ENCODE results near the gene GPR153. TPM values are rescaled to one million over a fixed set of nuclear protein-coding genes. Genes with fewer than 3 reads are reported as not detected.

Gene GPR153
- total RNA-seq, 3 donors from 2014 or later (not counting 1 experiment from before 2014, with no cell fraction given), result 8.5 to 9.7 (median 8.7) TPM

- TF ChIP-seq CTCF (IDR thresholded peaks at IDR 0.05), result no peak
- peaks cover 9% of the 10 kb centered on the region for H3K36me3 Mint-ChIP-seq
- WGBS (ENCODE audit: insufficient coverage), result 1% methylated on average over 31 of the region's 31 CpGs
- H3K27me3 Mint-ChIP-seq (ENCODE audit: low read depth in 2 of 2), result no peaks in the 10 kb centered on the region
- intact Hi-C loops (cut with micrococcal nuclease), result no loop called here
- H3K27ac Mint-ChIP-seq, result peak overlapping the region; percentile 70 to 91
- Histone ChIP-seq H3K4me3 (ENCODE audit: low read length) (peak overlapping the region; percentile 82), H3K9me3 (ENCODE audit: control insufficient read depth, insufficient read depth, low read length) (no peaks in the 10 kb centered on the region), H3K27ac (ENCODE audit: low read length) (peak overlapping the region; percentile 60), H3K27me3 (ENCODE audit: control insufficient read depth, insufficient read depth, low read length) (no peaks in the 10 kb centered on the region), H3K36me3 (ENCODE audit: control insufficient read depth, insufficient read depth, low read length) (peaks cover 24% of the 10 kb centered on the region), H3K4me1 (ENCODE audit: control insufficient read depth, insufficient read depth, low read length) (peaks cover 22% of the 10 kb centered on the region)
- H3K9me3 Mint-ChIP-seq, result no peaks in the 10 kb centered on the region
- H3K4me1 Mint-ChIP-seq, result peaks cover 41 to 52% of the 10 kb centered on the region in 2 donors
- peak overlapping the region; percentile 87 for H3K4me3 Mint-ChIP-seq
- ATAC-seq (peak; percentile 23 to 43 (median 24)), DNase-seq (peak in 1 of 2 donors; percentile 47)
Observed at GRCh38 chr1:6198646-6199297, 62.1 kb downstream of the GPR153 start.

- Mint-ChIP-seq H3K36me3 (peaks cover 12% of the 10 kb centered on the region), H3K27ac (peak overlapping the region; percentile 70 to 91), H3K4me1 (peaks cover 41 to 52% of the 10 kb centered on the region in 2 donors), H3K27me3 (ENCODE audit: low read depth in 2 of 2) (no peaks in the 10 kb centered on the region), H3K9me3 (no peaks in the 10 kb centered on the region), H3K4me3 (peak overlapping the region; percentile 87)
- H3K27me3 ChIP-seq (ENCODE audit: control insufficient read depth, insufficient read depth, low read length), result no peaks in the 10 kb centered on the region
- TF ChIP-seq CTCF (IDR thresholded peaks at IDR 0.05), result no peak
- H3K36me3 ChIP-seq (ENCODE audit: control insufficient read depth, insufficient read depth, low read length), result peaks cover 30% of the 10 kb centered on the region
- no peak overlapping the region for H3K27ac ChIP-seq (ENCODE audit: low read length)
- no peaks in the 10 kb centered on the region for H3K9me3 ChIP-seq (ENCODE audit: control insufficient read depth, insufficient read depth, low read length)
- peaks cover 22% of the 10 kb centered on the region for H3K4me1 ChIP-seq (ENCODE audit: control insufficient read depth, insufficient read depth, low read length)
- WGBS (ENCODE audit: insufficient coverage), result 86% methylated on average over 6 of the region's 6 CpGs
- ATAC-seq (no peak), DNase-seq (no peak)
- intact Hi-C loops (cut with micrococcal nuclease), result no loop called here
- H3K4me3 ChIP-seq (ENCODE audit: low read length), result no peak overlapping the region
Observed at GRCh38 chr1:6197746-6198427, 63.0 kb downstream of the GPR153 start.

Other genes starting within 250 kb of the GPR153 start
- gene KCNAB2, start 215.2 kb downstream of the GPR153 start, total RNA-seq, result 100 to 1,000 TPM; 387 to 749 (median 430) TPM
- 1 to 10 TPM in 1 of 3 donors, under 1 TPM in 2; 0.34 to 1.2 (median 0.73) TPM for gene CHD5, start 80.8 kb downstream of the GPR153 start, total RNA-seq
- gene RPL22, start 61.5 kb downstream of the GPR153 start, total RNA-seq, result 100 to 1,000 TPM; 210 to 239 (median 228) TPM
- gene RNF207, start 55.0 kb downstream of the GPR153 start, total RNA-seq, result 1 to 10 TPM; 2.1 to 5.5 (median 2.3) TPM
- gene ICMT, start 25.1 kb downstream of the GPR153 start, total RNA-seq, result 10 to 100 TPM in 2 of 3 donors, 1 to 10 TPM in 1; 8.6 to 16.9 (median 15.6) TPM
- gene HES3, start 16.9 kb downstream of the GPR153 start, total RNA-seq, result not detected
- gene ACOT7, start 132.7 kb upstream of the GPR153 start, total RNA-seq, result 10 to 100 TPM; 11.5 to 16.9 (median 15.4) TPM
- gene HES2, start 158.8 kb upstream of the GPR153 start, total RNA-seq, result not detected
- 1 to 10 TPM; 1.1 to 2.0 (median 1.7) TPM for gene ESPN, start 163.7 kb upstream of the GPR153 start, total RNA-seq
- 10 to 100 TPM; 14.5 to 41.5 (median 19.9) TPM for gene TNFRSF25, start 205.1 kb upstream of the GPR153 start, total RNA-seq
- gene PLEKHG5, start 230.6 kb upstream of the GPR153 start, total RNA-seq, result 1 to 10 TPM in 1 of 3 donors, under 1 TPM in 2; 0.16 to 1.1 (median 0.54) TPM